CD4-positive, CD25-positive, alpha-beta regulatory T cell (primary cell): ENCODE data around the gene CALML3. TPM values are rescaled to one million over a fixed set of nuclear protein-coding genes. Genes with fewer than 3 reads are reported as not detected.

Source experiments
- ATAC-seq, 2 donors: fragments of 150-1000 bp; cut with Tn5 transposase; one replicate each; pipeline ENCODE4 v1.10.0; 2021; ENCODE audit warnings: low read depth in 2 of 2, moderate number of reproducible peaks in 2 of 2, moderate library complexity in 1 of 2
- DNase-seq, 3 donors: peaks; one replicate each; pipeline versions ENCODE4 v3.0.0 to v3.0.0-alpha.2; 2012 to 2022; ENCODE audit warnings: mixed read lengths in 1 of 3
- H3K27ac ChIP-seq: one replicate; pipeline ENCODE4 v1.7.0; 2013; ENCODE audit warnings: mild to moderate bottlenecking, low read length; ENCODE audit not compliant: insufficient read depth, poor library complexity, severe bottlenecking
- H3K27me3 ChIP-seq: one replicate; pipeline ENCODE4 v1.7.0; 2013; ENCODE audit warnings: low read length; ENCODE audit not compliant: control insufficient read depth, insufficient read depth
- H3K36me3 ChIP-seq: one replicate; pipeline ENCODE4 v1.7.0; 2013; ENCODE audit warnings: mild to moderate bottlenecking, low read length, moderate library complexity; ENCODE audit not compliant: control insufficient read depth, insufficient read depth
- H3K4me1 ChIP-seq: 2 replicates; pipeline ENCODE4 v1.7.0; 2013; ENCODE audit warnings: mild to moderate bottlenecking, low read length; ENCODE audit not compliant: insufficient read depth, control insufficient read depth, poor library complexity, severe bottlenecking
- H3K4me3 ChIP-seq: one replicate; pipeline ENCODE4 v1.7.0; 2013; ENCODE audit warnings: low read depth, mild to moderate bottlenecking, low read length, moderate library complexity
- H3K9me3 ChIP-seq, 2 experiments: 1 replicate in 1 of 2; 2 replicates in 1 of 2; pipeline ENCODE4 v1.7.0; 2013; ENCODE audit warnings: low read length in 2 of 2, mild to moderate bottlenecking in 1 of 2, moderate library complexity in 1 of 2; ENCODE audit not compliant: control insufficient read depth in 2 of 2
- H3K27ac Mint-ChIP-seq, 3 donors: one replicate each; pipeline ENCODE4 v1.8.0; 2020 to 2022; ENCODE audit warnings: mild to moderate bottlenecking in 3 of 3, mixed read lengths in 3 of 3, moderate library complexity in 2 of 3
- H3K27me3 Mint-ChIP-seq: one replicate; pipeline ENCODE4 v1.8.0; 2022; ENCODE audit warnings: mild to moderate bottlenecking, mixed read lengths
- H3K36me3 Mint-ChIP-seq: one replicate; pipeline ENCODE4 v1.8.0; 2020; ENCODE audit warnings: mixed read lengths
- H3K4me1 Mint-ChIP-seq, 4 donors: one replicate each; pipeline ENCODE4 v1.8.0; 2020 to 2022; ENCODE audit warnings: mixed read lengths in 4 of 4, mild to moderate bottlenecking in 1 of 4
- H3K4me3 Mint-ChIP-seq, 4 donors: one replicate each; pipeline ENCODE4 v1.8.0; 2020 to 2022; ENCODE audit warnings: mild to moderate bottlenecking in 4 of 4, mixed read lengths in 4 of 4, moderate library complexity in 3 of 4
- H3K9me3 Mint-ChIP-seq, 7 donors: one replicate each; pipeline ENCODE4 v1.8.0; 2020 to 2022; ENCODE audit warnings: mixed read lengths in 7 of 7, mild to moderate bottlenecking in 3 of 7, moderate library complexity in 2 of 7
- polyA plus RNA-seq, 4 donors: library from polyadenylated mRNA; unstranded; fragments of 300-500 nt; fragmentation: Illumina TruSeq; gene quantifications; one replicate each; pipeline ENCODE4 v1.2.3, GENCODE V29; 2021
- total RNA-seq: library from RNA; stranded (reverse); gene quantifications from one replicate; pipeline ENCODE4 v1.2.3, GENCODE V29; 2022

The CALML3 gene
- total and polyA plus RNA-seq, 5 donors from 2014 or later, result not detected

DNA sequence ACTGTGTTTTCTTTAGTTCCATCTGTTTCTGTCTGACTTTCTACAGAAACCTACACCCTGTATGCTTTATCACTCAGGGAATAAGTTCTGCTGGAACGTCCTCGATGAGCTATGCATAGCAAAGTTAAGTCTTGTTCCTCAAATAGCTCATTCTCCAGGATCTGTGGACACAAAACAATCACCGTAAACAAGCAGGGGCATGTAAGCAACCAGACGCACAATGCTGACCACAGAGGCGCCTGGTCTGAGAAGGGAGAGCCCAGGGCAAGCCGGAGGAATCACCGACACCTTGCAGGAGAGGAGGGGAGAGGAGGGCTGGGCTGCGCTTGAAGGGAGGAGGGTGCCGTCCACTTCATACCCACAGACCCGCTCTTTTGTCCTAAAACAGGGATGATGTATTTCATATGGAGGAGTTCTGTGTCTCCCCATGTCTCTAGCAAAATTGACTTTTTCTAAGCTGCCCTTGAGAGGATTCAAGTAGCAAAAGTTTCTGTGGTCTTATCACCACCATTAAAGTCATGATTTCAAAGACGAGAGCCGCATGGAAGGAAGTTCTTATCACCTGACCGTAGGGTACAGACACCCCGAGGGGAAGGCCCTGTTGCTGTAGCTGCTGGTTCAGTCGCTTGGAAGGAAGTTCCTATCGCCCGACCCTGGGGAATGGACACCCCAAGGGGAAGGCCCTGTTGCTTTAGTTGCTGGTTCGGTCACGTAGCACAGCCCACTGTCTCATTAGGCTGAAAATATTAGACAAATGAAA lies 14.3 kb downstream of the CALML3 start:
- H3K36me3 Mint-ChIP-seq, result no peaks in the 10 kb centered on the region
- DNase-seq, result no peak
- Histone ChIP-seq H3K27ac (no peak overlapping the region), H3K36me3 (no peaks in the 10 kb centered on the region), H3K9me3 (peaks cover 16 to 20% of the 10 kb centered on the region in 2 experiments), H3K4me1 (no peaks in the 10 kb centered on the region), H3K27me3 (peaks cover 7% of the 10 kb centered on the region), H3K4me3 (no peak overlapping the region)
- no peak overlapping the region for H3K27ac Mint-ChIP-seq
- H3K27me3 Mint-ChIP-seq, result peaks cover 22% of the 10 kb centered on the region
- H3K4me1 Mint-ChIP-seq, result peaks cover 0 to 5% (median 0%) of the 10 kb centered on the region in 4 donors
- H3K4me3 Mint-ChIP-seq, result no peak overlapping the region
- ATAC-seq, result no peak
- H3K9me3 Mint-ChIP-seq, result peaks cover 0 to 16% (median 6%) of the 10 kb centered on the region in 7 donors

DNA sequence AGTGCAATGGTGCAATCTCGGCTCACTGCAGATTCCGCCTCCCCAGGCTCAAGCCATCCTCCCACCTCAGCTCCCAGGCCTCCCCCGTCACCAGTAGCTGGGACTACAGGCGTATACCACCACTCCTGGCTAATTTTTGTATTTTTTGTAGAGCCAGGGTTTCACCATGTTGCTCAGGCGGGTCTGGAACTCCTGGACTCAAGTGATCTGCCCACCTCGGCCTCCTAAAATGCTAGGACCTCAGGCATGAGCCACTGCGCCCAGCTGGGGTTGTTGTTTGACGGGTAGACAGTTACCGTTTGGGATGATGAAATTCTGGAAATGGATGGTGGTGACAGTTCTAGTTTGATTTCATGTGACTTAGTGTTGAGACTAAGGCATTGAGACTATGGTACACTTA lies 15.3 kb downstream of the CALML3 start:
- Histone ChIP-seq H3K4me3 (no peak overlapping the region), H3K27me3 (peaks cover 10% of the 10 kb centered on the region), H3K36me3 (no peaks in the 10 kb centered on the region), H3K27ac (no peak overlapping the region), H3K4me1 (no peaks in the 10 kb centered on the region), H3K9me3 (peaks cover 16 to 20% of the 10 kb centered on the region in 2 experiments)
- DNase-seq (no peak), ATAC-seq (no peak)
- Mint-ChIP-seq H3K4me3 (no peak overlapping the region), H3K36me3 (no peaks in the 10 kb centered on the region), H3K27me3 (peaks cover 22% of the 10 kb centered on the region), H3K27ac (no peak overlapping the region), H3K4me1 (peaks cover 0 to 5% (median 0%) of the 10 kb centered on the region in 4 donors), H3K9me3 (peaks cover 0 to 16% (median 10%) of the 10 kb centered on the region in 7 donors)

DNA sequence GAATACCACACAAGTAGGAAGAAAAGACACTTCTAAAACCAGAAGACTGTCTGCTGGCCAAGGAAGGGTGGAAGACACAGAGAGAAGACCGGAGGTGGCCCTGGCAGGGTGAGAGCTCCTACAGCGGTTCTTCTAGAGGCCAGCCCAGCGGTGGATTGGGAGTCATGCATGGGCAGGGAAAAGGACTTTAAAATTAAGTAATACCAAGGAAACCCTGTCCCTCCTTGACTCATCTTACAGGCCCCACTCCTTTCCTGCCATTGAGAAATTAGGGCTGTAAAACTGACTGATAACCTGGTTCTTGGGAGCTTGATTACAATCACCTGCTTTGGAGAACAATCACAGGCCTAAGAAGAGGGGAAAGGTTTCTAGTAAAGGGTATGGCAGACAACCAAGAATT lies 16.1 kb downstream of the CALML3 start:
- H3K4me1 Mint-ChIP-seq, result peaks cover 0 to 5% (median 0%) of the 10 kb centered on the region in 4 donors
- DNase-seq, result no peak
- H3K4me1 ChIP-seq, result no peaks in the 10 kb centered on the region
- peaks cover 16 to 20% of the 10 kb centered on the region in 2 experiments for H3K9me3 ChIP-seq
- no peak overlapping the region for H3K27ac ChIP-seq
- H3K27ac Mint-ChIP-seq, result peak overlapping the region in 1 of 3 donors; percentile 39
- peaks cover 22% of the 10 kb centered on the region for H3K27me3 Mint-ChIP-seq
- no peaks in the 10 kb centered on the region for H3K36me3 ChIP-seq
- H3K4me3 ChIP-seq, result no peak overlapping the region
- H3K36me3 Mint-ChIP-seq, result no peaks in the 10 kb centered on the region
- no peak for ATAC-seq
- H3K9me3 Mint-ChIP-seq, result peaks cover 0 to 16% (median 10%) of the 10 kb centered on the region in 7 donors
- H3K4me3 Mint-ChIP-seq, result no peak overlapping the region
- peaks cover 10% of the 10 kb centered on the region for H3K27me3 ChIP-seq

DNA sequence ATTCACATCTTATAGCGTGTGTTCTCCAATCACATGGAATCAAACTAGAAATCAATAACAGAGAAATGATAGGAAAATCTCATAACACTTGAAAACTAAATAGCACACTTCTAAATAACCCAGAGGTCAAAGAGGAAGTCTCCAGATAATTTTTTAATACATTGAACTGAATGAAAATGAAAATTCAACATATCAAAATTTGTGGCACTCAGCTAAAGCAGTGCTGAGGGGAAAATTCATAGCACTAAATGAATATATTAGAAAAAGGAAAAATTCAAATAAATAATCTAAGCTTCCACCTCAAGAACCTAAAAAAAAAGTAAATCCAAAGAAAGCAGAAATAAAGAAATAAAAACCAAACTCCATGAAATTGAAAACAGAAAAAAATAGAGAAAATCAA lies 17.3 kb downstream of the CALML3 start:
- no peaks in the 10 kb centered on the region for H3K36me3 ChIP-seq
- ATAC-seq (no peak), DNase-seq (no peak)
- H3K27me3 Mint-ChIP-seq, result peaks cover 26% of the 10 kb centered on the region
- no peaks in the 10 kb centered on the region for H3K36me3 Mint-ChIP-seq
- no peak overlapping the region for H3K27ac ChIP-seq
- peaks cover 16 to 20% of the 10 kb centered on the region in 2 experiments for H3K9me3 ChIP-seq
- no peak overlapping the region for H3K4me3 ChIP-seq
- H3K27ac Mint-ChIP-seq, result no peak overlapping the region
- peaks cover 10% of the 10 kb centered on the region for H3K27me3 ChIP-seq
- H3K4me3 Mint-ChIP-seq, result no peak overlapping the region
- no peaks in the 10 kb centered on the region for H3K4me1 ChIP-seq
- peaks cover 0 to 5% (median 0%) of the 10 kb centered on the region in 4 donors for H3K4me1 Mint-ChIP-seq
- H3K9me3 Mint-ChIP-seq, result peaks cover 0 to 16% (median 10%) of the 10 kb centered on the region in 7 donors

DNA sequence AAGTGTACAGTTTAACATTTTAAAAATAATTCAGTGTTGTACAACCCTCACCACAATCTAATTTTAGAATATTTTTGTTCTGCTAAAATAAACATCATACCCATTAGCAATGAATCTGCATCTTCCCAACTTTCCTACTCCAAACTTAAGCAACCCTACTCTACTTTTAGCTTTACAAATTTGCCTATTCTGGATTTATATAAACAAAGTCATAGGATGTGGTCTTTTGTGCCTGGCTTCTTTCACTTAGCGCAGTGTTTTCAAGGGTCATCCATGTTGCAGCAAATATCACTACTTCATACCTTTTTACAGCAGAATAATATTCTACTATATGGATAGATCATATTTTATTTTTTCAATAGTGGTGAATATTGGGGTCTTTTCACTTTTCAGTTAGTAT lies 18.9 kb downstream of the CALML3 start:
- H3K27me3 ChIP-seq, result peaks cover 10% of the 10 kb centered on the region
- peaks cover 16 to 20% of the 10 kb centered on the region in 2 experiments for H3K9me3 ChIP-seq
- peaks cover 0 to 16% (median 10%) of the 10 kb centered on the region in 7 donors for H3K9me3 Mint-ChIP-seq
- DNase-seq, result no peak
- H3K36me3 ChIP-seq, result no peaks in the 10 kb centered on the region
- H3K27me3 Mint-ChIP-seq, result peaks cover 19% of the 10 kb centered on the region
- H3K27ac ChIP-seq, result no peak overlapping the region
- H3K4me1 ChIP-seq, result peaks cover 7% of the 10 kb centered on the region
- H3K4me3 ChIP-seq, result no peak overlapping the region
- H3K36me3 Mint-ChIP-seq, result no peaks in the 10 kb centered on the region
- H3K4me3 Mint-ChIP-seq, result no peak overlapping the region
- ATAC-seq, result no peak
- H3K4me1 Mint-ChIP-seq, result peaks cover 0 to 2% (median 0%) of the 10 kb centered on the region in 4 donors
- H3K27ac Mint-ChIP-seq, result no peak overlapping the region

DNA sequence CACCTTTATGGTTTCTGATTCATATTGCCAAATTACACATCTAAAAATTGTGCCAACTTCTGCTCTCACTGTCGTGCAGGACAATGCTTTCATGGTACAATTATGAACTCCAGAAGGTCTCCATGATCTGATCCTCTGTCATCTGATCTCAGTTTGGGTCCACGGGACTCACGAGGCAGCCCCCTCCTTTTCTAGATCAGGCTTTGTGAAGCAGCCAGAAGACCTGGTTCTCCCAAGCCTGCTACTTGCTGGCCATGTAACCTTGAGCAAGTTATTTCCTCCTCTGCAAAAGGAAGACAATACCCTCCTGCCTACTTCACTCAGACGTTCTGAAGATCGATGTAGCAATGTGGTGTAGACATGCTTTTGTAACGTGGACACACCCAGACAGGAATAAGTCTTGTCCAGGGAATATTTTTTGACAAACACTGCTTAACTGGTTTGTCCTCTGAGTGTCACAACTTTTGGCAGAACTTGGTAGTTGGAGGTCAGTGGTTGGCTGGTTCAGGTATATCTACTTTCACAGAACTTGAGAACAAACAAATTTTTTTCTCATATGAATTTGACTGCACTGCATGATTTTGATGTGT lies 19.6 kb downstream of the CALML3 start:
- Mint-ChIP-seq H3K27me3 (peaks cover 19% of the 10 kb centered on the region), H3K36me3 (no peaks in the 10 kb centered on the region), H3K27ac (no peak overlapping the region), H3K4me3 (no peak overlapping the region), H3K9me3 (peaks cover 0 to 16% (median 10%) of the 10 kb centered on the region in 7 donors), H3K4me1 (peaks cover 0 to 2% (median 0%) of the 10 kb centered on the region in 4 donors)
- H3K27ac ChIP-seq, result no peak overlapping the region
- H3K9me3 ChIP-seq, result peaks cover 16 to 20% of the 10 kb centered on the region in 2 experiments
- H3K27me3 ChIP-seq, result peaks cover 10% of the 10 kb centered on the region
- H3K4me3 ChIP-seq, result no peak overlapping the region
- no peak for ATAC-seq
- H3K36me3 ChIP-seq, result no peaks in the 10 kb centered on the region
- peaks cover 10% of the 10 kb centered on the region for H3K4me1 ChIP-seq
- DNase-seq, result no peak

DNA sequence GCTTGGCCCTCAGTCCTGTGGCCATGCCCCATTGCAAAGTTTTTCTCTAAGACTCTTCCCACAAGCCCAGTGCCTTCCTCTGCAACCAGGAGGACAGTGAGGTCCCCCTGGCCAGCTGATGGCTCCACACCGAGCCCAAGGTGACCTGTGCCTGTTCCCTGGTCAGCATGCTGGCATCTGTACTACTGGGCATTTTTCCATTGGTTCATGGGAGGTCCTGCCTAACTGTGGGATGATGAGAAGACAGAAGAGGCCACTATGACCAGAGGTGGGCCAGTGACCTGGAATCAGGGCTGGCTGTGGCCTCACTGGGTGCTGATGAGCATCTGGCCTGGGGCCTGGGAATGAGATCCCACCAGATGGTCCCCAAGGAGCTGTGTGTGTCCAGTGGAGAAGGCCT lies 20.2 kb downstream of the CALML3 start:
- no peak overlapping the region for H3K4me3 ChIP-seq
- no peaks in the 10 kb centered on the region for H3K36me3 ChIP-seq
- ATAC-seq (no peak), DNase-seq (no peak)
- Mint-ChIP-seq H3K27me3 (peaks cover 19% of the 10 kb centered on the region), H3K9me3 (peaks cover 0 to 16% (median 7%) of the 10 kb centered on the region in 7 donors), H3K4me1 (no peaks in the 10 kb centered on the region), H3K4me3 (no peak overlapping the region), H3K36me3 (no peaks in the 10 kb centered on the region), H3K27ac (no peak overlapping the region)
- H3K27ac ChIP-seq, result no peak overlapping the region
- peaks cover 10% of the 10 kb centered on the region for H3K27me3 ChIP-seq
- H3K9me3 ChIP-seq, result peaks cover 16 to 20% of the 10 kb centered on the region in 2 experiments
- H3K4me1 ChIP-seq, result peaks cover 10% of the 10 kb centered on the region
